ENCODE data around the gene BRPF1. TPM values are rescaled to one million over a fixed set of nuclear protein-coding genes. Genes with fewer than 3 reads are reported as not detected.

BRPF1 gene
- total RNA-seq, 2 donors from 2014 or later, result 16.4 to 21.0 TPM

- no peaks in the 10 kb centered on the region for H3K9me3 ChIP-seq
- no peak overlapping the region for H3K27ac ChIP-seq
- TF ChIP-seq CTCF (IDR thresholded peaks at IDR 0.05), result no peak
- ATAC-seq (ENCODE audit: insufficient number of reproducible peaks, low FRiP score, low read depth) (no peak), DNase-seq (ENCODE audit: low spot score) (no peak)
- no peaks in the 10 kb centered on the region for H3K4me1 ChIP-seq (ENCODE audit: control insufficient read depth in 1 of 2, low read depth in 2 of 2)
- no peaks in the 10 kb centered on the region for H3K27me3 ChIP-seq (replicated peaks; ENCODE audit: insufficient read depth)
- no peak overlapping the region for H3K4me3 ChIP-seq
- H3K36me3 ChIP-seq, result peaks cover 79% of the 10 kb centered on the region
Observed at GRCh38 chr3:9690451-9691450, 40.8 kb upstream of the BRPF1 start.

GRCh38 chr3:9691636-9692035 is 39.9 kb upstream of the BRPF1 start:
- H3K27me3 ChIP-seq (replicated peaks; ENCODE audit: insufficient read depth), result no peaks in the 10 kb centered on the region
- no peaks in the 10 kb centered on the region for H3K4me1 ChIP-seq (ENCODE audit: control insufficient read depth in 1 of 2, low read depth in 2 of 2)
- no peaks in the 10 kb centered on the region for H3K9me3 ChIP-seq
- no peak for TF ChIP-seq CTCF (IDR thresholded peaks at IDR 0.05)
- H3K27ac ChIP-seq, result no peak overlapping the region
- H3K4me3 ChIP-seq, result no peak overlapping the region
- DNase-seq (ENCODE audit: low spot score), result no peak
- H3K36me3 ChIP-seq, result peaks cover 75% of the 10 kb centered on the region
- no peak for ATAC-seq (ENCODE audit: insufficient number of reproducible peaks, low FRiP score, low read depth)

DNA sequence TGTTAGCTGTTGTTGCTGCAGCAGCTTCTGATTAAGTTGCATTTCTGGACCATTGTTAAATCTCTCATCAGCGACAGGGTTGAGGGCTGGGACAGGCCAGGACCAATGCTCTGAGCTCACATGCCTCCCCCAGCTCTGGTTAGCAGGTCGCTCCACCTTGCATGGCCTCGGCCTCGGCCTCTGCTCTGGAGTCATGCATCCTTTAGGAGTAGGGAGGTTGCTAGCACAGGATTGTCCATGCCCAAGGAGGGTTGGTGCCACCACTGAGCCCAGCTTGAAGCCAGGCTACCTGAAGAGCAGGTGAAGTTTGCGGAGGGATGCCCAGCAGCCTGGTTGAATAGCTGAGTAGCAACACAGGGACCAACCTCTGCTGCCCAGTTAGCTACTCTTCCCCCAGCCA is 39.1 kb upstream of the BRPF1 start:
- no peaks in the 10 kb centered on the region for H3K27me3 ChIP-seq (replicated peaks; ENCODE audit: insufficient read depth)
- TF ChIP-seq CTCF (IDR thresholded peaks at IDR 0.05), result no peak
- no peaks in the 10 kb centered on the region for H3K9me3 ChIP-seq
- no peaks in the 10 kb centered on the region for H3K4me1 ChIP-seq (ENCODE audit: control insufficient read depth in 1 of 2, low read depth in 2 of 2)
- peaks cover 76% of the 10 kb centered on the region for H3K36me3 ChIP-seq
- H3K27ac ChIP-seq, result no peak overlapping the region
- no peak overlapping the region for H3K4me3 ChIP-seq
- ATAC-seq (ENCODE audit: insufficient number of reproducible peaks, low FRiP score, low read depth) (no peak), DNase-seq (ENCODE audit: low spot score) (no peak)

DNA sequence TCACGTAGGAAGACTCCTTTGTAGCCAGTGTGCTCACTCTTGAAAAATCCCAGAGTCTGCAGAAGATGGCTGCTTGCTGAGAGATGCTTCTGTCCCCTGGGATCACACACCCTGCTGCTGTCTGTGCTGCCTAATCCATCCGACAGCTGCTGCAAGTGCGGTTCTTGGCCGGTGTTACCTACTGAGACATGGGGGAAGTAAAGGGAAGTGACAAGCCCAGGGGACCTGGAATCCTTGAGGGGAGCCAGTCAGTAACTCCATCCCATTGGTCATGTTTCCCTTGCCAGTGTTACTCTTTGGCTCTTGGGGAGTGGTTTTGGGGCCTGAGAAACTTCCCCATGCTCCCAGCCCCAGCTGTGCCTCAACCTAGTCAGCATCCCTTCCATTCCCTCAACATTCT is 36.2 kb upstream of the BRPF1 start:
- Histone ChIP-seq H3K9me3 (no peaks in the 10 kb centered on the region), H3K27me3 (replicated peaks; ENCODE audit: insufficient read depth) (no peaks in the 10 kb centered on the region), H3K36me3 (peaks cover 66% of the 10 kb centered on the region), H3K4me3 (no peak overlapping the region), H3K27ac (no peak overlapping the region), H3K4me1 (ENCODE audit: control insufficient read depth in 1 of 2, low read depth in 2 of 2) (no peaks in the 10 kb centered on the region)
- no peak for ATAC-seq (ENCODE audit: insufficient number of reproducible peaks, low FRiP score, low read depth)
- no peak for DNase-seq (ENCODE audit: low spot score)
- TF ChIP-seq CTCF (IDR thresholded peaks at IDR 0.05), result no peak

DNA sequence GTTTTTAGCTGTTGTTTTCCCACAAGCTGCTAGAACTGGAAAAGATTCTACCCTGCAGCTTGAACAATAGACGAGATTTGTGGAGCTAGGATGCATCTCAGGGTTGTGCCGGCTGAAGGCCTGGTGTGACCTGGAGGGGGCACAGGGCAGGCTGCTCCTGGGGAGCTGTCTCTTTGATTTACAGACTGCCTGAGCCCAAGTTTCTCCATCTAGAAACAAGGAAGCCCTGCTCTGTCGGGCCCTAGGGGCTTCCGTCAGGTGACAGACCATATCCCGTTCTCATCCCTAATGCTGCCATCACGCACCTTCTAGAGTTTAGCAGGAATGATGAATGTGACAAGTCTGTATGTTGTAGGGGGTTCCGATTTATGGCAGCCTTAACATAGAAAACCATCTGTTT is 35.8 kb upstream of the BRPF1 start:
- no peak overlapping the region for H3K27ac ChIP-seq
- H3K4me3 ChIP-seq, result no peak overlapping the region
- H3K27me3 ChIP-seq (replicated peaks; ENCODE audit: insufficient read depth), result no peaks in the 10 kb centered on the region
- no peak for DNase-seq (ENCODE audit: low spot score)
- peaks cover 66% of the 10 kb centered on the region for H3K36me3 ChIP-seq
- no peak for ATAC-seq (ENCODE audit: insufficient number of reproducible peaks, low FRiP score, low read depth)
- H3K4me1 ChIP-seq (ENCODE audit: control insufficient read depth in 1 of 2, low read depth in 2 of 2), result no peaks in the 10 kb centered on the region
- TF ChIP-seq CTCF (IDR thresholded peaks at IDR 0.05), result no peak
- no peaks in the 10 kb centered on the region for H3K9me3 ChIP-seq

All from thoracic aorta (tissue), 2 donors.